HG03457 (cell line): ENCODE measurements around the gene RHOBTB1.
"Not testable (repeated sequence)": the region's sequence is repeated elsewhere in the genome, so short reads cannot be mapped to it uniquely, and the experiment has no call there.

Experiments
- ATAC-seq: cut with Tn5 transposase; IDR thresholded peaks from one replicate; pipeline ENCODE4 v1.9.1; 2021; ENCODE audit warnings: moderate number of reproducible peaks; ENCODE audit not compliant: unreplicated experiment

Gene RHOBTB1

DNA sequence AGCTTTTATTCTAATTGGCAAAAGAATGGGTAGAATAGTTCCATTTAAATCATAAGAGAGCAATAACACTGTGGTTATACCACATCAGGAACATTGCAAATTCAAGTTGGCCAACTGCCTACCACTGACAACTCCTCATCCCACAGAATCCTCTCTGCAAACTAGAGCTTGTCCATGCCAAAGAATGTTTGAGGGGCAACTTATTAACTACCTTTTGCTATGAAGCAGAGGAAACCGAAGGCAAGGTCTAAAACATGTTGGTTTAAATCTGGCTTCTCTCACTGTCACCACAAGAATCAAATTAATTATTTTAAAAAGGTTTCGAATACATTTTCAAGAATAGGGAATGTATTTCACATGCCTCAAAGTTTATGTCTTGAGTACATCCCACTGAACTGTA, 36.0 kb downstream of the RHOBTB1 start:
- no peak for ATAC-seq

DNA sequence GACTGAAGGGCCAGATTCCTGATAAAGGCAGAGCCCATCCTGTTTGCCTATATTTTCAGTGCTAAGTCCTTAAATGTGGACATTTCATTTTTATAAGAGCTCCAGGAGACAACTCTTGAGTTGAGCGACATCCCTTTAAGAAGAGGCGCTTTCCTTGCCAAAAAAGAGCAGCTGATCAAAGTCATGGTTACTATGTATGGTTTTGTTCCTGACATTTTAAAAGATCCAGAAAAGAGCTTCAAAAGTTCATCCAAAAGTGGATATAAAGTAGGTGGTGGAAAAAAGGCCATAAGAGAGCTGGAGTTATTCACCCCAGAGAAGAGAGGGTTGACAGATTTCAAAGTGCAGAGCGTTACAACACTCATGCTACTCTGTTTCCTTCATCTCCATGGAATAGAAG, 36.7 kb downstream of the RHOBTB1 start:
- no peak for ATAC-seq

DNA sequence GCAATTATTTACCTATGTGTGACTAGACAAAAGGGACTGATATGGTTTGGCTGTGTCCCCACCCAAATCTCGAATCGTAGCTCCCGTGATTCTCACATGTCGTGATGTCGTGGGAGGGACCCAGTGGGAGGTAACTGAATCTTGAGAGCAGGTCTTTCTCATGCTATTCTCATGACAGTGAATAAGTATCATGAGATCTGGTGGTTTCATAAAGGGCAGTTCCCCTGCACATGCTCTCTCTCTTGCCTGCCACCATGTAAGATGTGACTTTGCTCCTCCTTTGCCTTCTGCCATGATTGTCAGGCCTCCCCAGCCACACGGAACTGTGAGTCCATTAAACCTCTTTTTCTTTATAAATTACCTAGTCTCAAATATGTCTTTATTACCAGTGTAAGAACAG, 37.2 kb downstream of the RHOBTB1 start:
- not testable (repeated sequence) for ATAC-seq

DNA sequence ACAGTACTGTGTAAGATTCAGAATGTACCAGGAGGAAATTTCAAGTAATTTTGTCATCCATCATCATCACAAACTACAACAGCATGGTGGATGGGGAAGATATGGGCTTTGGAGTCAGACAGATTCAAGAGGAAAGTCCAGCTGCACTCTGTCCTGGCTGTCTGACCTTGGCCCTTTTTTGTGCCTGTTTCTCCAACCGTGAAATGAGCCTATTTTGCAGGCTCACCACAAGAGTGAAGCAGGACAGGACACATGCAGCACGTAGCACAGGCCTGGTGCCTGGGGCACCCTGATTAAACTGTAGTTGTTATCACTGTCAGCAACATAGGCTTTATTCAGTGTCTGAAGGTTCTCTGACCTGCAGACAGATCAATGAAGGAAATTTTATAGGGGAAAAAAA, 37.6 kb downstream of the RHOBTB1 start:
- ATAC-seq: no peak

- no peak for ATAC-seq
Observed at GRCh38 chr10:60905580-60905979, 38.4 kb downstream of the RHOBTB1 start.

- ATAC-seq: no peak
Observed at GRCh38 chr10:60903096-60903495, 40.9 kb downstream of the RHOBTB1 start.

- no peak for ATAC-seq
Observed at GRCh38 chr10:60901561-60902235, 42.3 kb downstream of the RHOBTB1 start.

DNA sequence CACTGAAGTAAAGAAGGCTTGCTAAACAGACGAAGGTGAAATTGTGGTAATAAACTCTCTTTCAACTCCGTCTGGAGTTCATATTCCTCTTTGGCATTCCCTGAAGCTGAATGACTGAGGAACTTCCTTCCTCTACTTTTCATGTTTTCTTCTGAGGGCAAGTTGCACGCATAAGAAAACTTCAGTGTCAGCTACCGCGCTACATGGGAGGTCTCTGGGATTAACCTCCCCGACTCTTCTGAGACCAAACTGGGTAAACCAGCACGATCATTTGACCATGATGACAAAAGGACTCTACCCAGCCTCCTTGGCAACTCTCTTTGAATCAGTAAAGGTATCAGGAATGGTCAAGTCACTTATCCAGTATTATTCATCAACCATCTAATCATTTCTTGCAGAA, 44.7 kb downstream of the RHOBTB1 start:
- no peak for ATAC-seq

DNA sequence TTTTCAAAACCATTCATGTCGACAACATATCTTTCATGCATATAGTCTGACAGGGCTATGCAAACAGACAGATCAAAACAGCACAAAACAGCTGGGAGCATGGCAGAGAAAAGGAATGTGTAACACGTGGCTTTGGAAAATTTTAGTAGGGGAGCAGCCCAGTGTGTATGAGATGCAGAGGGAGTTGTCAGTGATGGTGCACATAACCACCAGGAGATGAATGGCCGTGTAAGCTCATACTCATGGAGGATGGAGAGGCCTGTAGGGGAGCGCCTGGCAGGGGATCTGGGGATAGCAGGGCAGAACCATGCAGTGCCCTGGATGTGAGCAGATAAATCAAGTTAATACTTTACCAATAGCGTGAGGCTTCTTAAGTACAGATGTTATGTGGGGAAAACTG, 45.7 kb downstream of the RHOBTB1 start:
- no peak for ATAC-seq

DNA sequence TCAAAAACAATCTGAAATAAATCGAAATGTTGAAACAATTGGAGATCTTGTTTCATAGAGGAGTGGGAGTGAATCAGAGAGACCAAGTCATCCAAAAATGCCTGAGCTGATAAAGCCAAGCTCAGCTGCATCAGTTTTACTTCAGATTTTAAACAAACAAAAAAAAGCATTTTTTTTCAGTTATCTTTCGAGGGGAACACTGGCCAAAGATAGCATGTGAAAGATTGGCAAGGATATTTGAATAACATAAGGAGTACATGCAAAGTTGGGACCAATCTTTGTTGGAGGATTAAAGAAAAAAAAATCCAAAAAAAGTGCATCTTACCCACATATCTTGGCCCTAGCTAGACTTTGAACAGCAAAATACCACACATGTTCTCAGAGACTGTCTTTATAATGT, 47.2 kb downstream of the RHOBTB1 start:
- no peak for ATAC-seq

DNA sequence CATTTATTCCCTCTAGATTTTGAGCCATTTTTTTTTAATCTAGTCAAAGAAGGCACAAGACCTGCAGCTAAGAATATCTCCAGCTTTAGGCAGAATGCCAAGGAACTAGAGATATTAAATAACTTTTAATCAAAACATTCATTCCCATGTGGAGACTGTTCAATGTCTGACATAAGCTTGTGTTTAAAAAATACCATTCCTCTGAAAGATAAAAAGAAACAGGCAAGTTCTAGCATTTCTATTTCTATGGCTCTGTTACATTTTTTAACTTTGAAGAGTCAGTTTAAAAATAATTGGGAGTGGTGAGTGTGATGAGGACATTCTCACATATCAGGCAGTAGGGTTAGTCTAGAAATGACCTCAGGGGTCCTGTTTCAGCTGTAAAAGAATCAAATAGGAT, 48.0 kb downstream of the RHOBTB1 start:
- no peak for ATAC-seq

- ATAC-seq: no peak
Observed at GRCh38 chr10:60894786-60895185, 49.2 kb downstream of the RHOBTB1 start.

GRCh38 chr10:60893231-60893630, 50.8 kb downstream of the RHOBTB1 start:
- no peak for ATAC-seq

GRCh38 chr10:60892571-60892970, 51.4 kb downstream of the RHOBTB1 start:
- ATAC-seq: no peak

GRCh38 chr10:60890811-60891210, 53.2 kb downstream of the RHOBTB1 start:
- no peak for ATAC-seq

DNA sequence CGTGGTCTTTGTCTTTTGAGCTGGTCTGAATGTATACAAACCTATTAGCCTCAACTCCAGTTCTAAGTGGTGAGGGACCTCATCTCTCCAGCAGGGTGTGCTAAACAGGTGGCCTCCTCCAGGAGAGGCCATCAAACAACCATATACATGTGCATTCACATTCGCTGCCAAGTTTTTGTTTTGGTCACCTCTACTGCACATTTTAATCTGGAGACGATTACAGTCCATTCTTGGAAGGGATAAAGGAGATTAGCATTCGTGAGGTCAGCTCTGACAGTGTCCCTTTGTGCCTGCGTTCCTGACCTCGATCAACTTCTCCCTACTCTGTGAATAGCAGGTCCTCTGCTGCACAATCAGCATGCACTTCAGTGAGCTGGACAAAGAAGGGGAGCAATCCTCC, 60.8 kb downstream of the RHOBTB1 start:
- no peak for ATAC-seq

GRCh38 chr10:60878224-60878623, 65.8 kb downstream of the RHOBTB1 start:
- no peak for ATAC-seq

DNA sequence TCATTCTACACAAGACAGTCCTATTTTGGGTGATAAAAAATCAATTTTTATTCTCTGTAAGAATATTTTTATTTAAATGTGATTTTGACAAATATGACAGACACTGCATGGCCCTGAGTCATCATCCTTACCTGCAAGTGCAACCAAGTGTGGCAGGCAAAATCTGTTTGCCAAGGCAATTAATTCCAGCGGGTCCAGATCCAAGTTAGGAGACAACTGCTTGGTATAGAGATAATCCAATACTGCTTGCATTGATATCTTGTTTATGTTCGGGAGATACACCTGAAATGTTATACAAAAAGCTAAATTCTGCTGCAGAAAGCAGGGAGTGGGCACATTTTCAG, 66.2 kb downstream of the RHOBTB1 start:
- no peak for ATAC-seq

DNA sequence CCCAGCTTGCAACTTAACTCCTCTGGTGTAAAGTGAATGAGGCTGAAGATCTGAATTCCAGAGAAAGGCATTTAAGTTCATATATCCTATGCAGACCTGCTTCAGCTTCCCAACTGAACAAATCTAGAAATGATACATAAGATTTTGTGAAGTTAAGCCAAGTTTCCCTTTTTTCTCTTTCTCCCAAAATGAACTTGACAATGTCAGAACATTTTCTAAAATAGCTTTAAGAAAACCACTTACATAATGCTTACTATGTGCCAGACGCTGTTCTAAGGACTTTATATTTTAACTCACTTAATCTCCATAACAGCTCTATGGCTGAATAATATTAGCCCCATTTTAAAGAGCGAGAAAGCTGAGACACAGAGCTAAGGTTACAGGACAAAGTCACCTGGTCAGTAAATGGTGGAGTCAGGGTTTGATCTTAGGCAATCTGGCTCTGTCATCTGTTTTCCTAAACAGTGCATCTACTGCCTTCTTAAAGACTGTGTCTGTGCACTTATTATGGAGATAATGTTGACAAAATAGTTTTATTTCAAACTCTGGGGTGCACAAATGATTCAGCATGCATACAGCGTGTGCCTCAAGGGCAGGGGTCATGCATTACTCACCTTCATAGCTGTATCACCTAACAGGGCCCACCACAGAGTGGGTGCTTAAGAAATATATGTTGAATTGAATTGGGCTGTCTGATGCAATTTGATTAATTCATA, 66.8 kb downstream of the RHOBTB1 start:
- ATAC-seq: no peak

DNA sequence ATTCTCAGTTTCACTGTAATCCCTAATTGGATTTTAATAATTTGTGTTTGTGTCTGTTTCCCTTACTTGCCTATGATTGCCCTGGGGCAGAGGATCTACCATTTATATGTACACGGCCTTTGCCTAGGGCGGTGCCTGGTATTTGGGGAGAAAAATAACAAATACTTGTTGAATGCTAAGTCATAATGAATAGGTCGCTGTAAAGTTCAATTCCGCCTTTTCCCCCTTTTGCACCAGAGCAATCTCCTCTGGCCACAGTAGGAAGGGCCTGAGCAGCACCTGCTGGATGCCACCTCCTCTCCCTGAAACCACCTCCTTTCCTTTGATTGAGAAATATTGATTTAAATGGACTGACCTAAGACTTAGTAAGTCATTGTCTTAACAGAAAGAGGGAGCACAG, 70.2 kb downstream of the RHOBTB1 start:
- ATAC-seq: no peak

DNA sequence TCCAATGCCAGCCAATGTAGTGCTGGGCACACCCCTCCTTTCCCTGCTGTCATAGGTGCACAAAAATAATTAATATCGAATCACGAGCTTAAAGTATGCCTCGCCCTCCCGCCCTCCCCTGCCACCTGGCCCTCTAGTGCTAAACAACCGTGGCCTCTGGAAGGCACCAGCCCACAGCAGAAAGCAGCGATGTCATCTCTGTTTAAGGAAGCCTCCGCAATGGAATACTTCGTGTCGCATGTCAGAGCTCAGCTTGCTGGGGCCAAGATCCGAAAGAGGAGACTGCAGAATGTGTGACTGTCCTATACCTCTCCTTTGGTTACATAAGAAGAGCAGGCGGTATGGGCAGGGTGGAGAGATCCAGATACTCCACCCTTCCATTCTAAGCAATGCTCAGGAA, 71.5 kb downstream of the RHOBTB1 start:
- ATAC-seq: no peak

GRCh38 chr10:60871215-60871614, 72.8 kb downstream of the RHOBTB1 start:
- ATAC-seq: no peak

DNA sequence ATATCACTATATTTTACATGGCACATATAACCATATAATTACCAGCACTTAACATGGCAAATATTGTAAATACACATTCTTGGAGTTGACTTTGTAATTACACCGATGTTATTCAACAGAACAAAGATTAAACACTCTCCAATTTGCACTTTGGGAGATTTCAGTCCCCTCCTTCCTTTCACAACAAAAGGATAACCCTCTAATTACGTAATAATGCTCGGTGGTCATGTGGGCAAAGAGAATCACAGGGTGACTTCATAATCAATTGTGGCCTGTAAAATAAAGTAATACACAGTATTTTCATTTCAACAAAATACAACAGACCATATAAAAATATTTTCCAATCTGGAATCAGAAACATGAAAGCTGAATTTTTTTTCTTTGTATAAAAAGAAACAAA, 73.2 kb downstream of the RHOBTB1 start:
- no peak for ATAC-seq
